Kidney capillary endothelial cell (primary cell): ENCODE results near the gene IPO13.

Experiments used
- DNase-seq: peaks from one replicate; pipeline ENCODE4 v3.0.0-alpha.2; 2018; ENCODE audit warnings: low spot score

The IPO13 gene

DNA sequence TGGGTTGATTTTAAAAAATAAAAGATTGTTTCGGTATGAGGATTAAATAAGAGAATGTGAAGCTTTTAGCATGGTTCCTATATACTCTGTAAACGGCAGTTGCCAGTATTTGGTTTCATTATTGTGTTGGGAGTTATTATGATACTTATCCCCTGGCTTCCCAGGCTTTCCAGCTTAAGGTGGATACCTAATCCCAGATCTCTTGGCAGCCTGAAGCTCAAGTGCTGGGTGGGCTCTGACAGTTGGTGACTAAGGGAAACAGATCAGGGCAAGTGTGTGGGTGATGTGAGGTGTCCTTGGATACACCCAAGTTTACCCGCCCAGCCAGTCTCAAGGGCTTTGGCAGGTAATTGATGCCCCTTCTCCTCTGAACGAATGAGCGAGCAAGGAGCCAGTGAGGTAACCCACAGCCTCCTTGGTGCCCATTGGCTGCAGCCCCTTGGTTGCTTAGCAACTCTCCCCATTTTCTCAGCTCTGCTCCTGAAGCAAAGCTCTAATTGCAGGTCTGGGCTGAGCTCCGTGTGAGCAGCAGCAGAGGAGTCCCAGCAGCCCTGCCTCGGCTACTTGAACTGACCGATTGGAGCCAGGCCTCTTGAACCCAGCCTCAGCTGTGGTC is 6.1 kb downstream of the IPO13 start:
- DNase-seq = no peak

DNA sequence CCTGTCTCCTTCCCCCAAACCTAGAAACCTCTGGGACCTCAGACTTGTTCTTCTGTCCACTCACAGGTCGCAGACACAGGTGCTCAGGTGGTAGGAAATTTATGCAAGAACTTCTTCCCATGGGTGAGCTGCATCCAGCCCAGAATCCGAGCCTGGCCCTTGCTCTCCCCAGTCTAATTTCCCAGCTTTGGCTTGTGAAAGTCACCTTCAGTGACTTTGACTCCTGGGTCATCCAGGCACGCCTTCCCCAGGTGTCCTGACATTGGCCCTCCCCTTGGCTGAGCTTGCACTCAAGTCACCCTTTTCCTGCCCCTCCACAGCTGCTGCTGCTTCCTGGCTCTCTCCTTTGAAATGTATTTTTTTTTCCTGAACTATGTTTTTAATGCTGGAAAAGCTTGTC is 6.6 kb downstream of the IPO13 start:
- no peak for DNase-seq

DNA sequence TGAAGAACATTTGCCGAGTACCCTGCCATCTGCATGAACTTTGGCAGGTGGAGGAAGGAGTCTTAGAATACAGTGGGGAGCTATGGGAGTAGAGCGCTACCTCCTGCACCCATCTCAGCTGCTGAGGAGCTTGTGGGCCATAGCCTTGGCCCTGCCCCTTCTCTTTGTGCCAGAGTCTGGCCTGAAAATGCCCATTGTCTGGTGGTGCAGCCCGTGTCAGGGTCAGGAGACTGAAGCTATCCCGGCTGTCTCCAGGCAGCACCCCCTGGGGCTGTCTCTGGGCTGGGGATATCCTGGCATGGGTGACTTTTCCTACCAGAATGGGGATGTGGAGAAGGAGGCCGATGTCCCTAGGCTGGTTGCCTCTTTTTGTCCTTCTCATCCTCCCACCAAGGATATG is 7.3 kb downstream of the IPO13 start:
- DNase-seq = no peak

DNA sequence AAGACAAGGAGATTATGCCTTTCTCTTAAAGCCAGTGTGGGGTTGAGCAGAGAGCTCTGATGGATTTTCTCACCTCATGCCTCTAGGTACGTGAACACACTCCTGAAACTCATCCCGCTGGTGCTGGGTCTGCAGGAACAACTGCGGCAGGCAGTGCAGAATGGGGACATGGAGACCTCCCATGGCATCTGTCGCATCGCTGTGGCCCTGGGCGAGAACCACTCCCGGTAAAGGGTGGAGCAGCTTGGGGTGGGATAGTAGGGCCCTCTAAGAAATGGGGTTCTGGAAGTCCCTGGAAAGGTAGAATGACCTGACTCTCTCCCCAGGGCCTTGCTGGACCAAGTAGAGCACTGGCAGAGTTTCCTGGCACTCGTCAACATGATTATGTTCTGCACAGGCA is 9.5 kb downstream of the IPO13 start:
- DNase-seq = no peak

DNA sequence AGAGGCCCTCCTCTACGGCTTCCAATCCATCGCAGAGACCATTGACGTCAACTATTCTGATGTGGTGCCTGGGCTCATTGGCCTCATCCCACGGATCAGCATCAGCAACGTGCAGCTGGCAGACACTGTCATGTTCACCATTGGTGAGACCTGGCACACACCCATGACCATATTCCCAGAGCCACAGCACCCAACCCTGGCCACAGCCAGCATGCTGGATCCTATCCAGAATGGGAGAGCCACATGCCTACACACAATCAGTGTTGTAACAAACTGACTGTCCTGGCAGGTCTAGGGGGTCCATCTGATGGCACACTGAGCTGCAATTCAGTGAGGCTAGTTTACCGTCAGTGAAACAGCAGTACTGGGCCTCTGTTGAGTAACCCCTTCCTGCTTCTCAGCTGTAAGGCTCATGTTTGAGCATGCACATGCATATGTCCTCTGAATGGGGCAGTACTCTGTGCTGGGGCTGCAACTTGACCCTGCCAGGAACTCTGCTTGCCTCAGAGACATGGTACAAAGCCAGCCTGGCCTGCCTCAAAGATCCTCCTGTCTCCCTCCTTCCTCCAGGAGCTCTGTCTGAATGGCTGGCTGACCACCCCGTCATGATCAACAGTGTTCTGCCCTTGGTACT is 10.8 kb downstream of the IPO13 start:
- no peak for DNase-seq

DNA sequence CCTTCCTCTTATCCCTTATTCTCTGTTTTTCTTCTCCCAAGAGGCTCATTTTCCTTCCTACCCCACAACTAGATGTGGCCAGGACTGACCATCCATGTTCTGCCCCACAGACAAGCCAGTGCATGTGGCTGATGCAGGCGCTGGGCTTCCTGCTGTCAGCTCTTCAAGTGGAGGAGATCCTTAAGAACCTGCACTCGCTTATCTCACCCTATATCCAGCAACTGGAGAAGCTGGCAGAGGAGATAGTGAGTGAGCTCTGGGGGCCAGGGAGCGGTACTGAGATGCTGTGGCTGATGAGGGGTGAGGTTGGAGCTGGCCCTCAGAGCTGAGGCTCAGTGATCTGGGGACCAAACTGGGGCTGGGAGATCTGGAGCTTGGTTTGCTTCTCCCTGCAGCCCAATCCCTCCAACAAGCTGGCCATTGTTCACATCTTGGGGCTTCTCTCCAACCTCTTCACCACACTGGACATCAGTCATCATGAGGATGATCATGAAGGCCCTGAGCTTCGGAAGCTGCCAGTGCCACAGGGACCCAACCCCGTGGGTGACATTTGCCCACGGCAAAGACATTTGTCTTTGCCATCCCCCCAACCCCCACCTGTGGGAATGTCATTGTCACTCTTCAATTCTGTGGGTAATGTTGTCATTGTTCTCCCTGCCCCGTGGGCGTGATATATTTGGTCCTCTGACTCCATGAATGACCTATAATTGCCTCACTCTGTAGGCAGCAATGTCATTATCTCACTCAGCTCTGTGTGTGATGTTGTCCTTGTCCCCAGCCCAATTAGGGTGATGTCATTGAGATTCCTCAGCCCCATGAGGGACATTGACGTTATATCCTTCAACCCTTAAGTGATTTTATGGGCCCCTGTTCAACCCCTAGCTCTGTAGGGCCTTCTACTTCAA is 11.9 kb downstream of the IPO13 start:
- DNase-seq = no peak

DNA sequence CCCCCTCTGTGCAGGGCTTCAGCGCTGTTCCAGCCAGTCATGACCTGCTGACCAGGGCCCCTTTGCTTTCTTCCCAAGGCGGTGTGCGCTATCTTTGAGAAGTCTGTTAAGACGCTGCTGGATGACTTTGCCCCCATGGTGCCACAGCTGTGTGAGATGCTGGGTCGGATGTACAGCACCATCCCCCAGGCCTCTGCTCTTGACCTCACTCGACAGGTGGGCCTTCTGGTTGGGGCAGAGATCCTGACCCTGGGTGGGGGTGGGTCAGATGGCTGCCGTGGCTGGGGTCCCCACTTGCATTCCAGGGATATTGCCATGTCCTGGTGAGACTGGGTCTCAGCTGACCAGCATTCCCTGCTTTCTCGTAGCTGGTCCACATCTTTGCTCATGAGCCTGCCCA is 14.0 kb downstream of the IPO13 start:
- no peak for DNase-seq

DNA sequence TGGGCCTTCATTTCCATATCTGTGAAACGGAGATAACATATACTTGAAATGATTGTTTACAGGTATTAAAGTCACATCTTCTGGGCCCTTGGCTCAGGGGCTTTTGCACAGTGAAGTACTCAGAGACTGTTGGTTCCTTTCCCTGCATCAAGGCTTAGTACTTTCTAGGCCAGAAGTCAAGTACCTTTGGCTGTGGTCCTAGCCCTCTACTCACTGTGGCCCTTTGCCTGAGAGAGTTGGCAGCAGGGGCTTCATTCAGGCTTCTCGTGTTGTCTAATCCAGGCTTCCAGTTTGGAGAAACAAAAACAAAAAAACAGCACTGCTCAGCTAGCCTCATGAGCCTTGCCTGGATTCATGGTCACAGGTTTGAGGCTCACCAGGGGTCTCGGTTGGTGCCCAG is 14.9 kb downstream of the IPO13 start:
- no peak for DNase-seq

DNA sequence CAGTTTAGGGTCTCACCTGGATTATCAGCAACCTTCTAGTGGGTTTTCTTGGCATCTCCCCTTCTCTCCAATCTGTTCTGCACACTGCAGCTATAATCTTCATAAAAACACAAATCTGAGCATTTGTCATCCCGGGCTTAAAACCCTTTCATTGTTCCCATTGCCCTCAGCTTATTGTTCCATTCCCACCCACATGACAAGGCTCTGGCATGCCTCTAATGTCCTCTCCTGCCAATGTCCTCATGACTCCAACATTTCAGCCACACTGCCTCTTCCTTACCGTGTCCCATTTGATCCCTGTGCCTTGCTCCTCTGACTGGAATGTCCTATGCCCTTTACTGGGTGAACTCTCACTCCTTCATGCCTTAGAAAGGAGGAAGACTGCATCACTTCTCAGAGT is 15.6 kb downstream of the IPO13 start:
- DNase-seq = no peak

DNA sequence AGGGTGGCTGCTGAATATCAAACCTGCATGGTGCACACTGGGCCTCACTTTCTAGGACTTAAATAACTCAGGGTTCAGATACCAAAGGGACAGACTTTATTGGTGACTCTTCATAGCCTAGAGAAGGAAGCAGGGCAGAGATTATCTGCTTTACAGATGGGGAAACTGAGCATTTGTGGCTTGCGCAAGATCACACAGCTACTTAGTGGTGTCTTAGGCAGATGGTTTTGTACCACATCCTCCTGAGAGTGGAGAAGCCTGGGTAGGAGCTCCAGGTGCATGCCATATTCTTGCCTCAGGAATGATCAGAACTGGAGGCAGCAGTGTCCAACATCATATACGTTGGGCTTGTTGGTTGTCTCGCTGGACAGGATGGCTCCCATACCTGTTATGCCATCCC is 16.3 kb downstream of the IPO13 start:
- no peak for DNase-seq

DNA sequence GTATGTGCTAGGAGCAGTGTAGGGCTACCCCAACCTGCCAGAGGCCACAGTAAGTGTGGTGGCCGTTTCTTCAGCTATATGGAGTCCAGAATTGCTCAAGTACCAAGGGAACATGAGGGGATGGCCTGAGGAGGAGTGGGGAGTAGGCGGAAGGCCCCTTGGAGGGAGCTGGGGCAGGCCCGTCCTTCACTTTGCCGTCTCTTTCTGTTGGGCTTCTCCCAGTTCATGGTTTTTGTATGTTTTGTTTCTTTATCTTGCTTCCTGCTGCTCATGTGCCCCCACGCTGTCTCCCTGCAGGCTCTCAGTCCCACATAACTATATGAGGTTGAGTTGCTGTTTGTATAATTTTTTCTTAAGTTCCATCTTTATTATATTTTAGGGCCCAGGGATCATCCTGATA is 17.1 kb downstream of the IPO13 start:
- no peak for DNase-seq

DNA sequence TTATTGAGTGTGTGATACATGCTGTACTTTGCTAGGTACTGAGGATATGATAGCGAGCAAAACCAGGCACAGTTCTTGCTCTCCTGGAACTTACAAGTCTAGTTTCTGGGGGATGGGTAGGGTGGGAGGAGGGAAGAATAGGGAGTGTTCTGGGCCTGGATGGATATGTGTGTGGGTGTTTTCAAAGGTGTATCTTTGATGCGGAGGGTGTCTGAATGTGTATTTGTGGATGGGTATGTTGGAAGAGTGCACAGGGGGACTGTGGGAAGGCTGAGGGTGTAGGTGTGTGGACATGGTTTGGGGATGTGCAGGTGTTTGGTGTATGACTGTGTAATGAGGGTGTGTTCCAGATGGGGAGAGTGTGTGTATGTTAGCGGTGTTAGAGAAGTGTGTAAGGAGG is 18.6 kb downstream of the IPO13 start:
- DNase-seq = no peak

DNA sequence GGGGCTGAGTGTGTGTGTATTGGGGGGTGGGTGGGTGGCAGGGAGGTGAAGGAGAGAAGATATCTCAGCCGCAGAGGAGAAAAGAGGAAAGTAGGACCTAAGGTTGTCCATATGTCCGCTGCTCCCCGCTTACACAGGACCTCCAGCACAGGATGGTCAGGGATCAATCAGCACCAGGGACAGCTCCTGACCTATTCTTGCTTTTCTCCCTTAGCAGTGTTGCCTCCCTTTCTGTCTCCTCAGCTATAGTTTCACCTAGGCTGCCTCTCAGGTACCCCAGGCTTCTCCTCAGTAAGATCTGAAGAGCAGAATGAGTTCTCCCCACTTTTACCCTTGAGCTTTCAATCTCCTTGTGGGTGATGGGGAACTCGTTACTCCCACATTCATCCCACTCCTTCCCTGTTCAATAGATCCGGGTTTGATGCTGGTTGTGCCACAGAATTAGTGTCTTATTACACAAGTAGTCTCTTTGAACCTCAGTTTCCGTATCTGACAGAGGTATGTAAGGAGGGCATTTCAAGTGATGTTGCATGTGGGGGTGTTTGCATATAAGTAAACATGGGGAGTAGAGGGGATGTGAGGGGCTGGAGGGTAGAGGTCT is 21.7 kb downstream of the IPO13 start:
- DNase-seq = no peak

DNA sequence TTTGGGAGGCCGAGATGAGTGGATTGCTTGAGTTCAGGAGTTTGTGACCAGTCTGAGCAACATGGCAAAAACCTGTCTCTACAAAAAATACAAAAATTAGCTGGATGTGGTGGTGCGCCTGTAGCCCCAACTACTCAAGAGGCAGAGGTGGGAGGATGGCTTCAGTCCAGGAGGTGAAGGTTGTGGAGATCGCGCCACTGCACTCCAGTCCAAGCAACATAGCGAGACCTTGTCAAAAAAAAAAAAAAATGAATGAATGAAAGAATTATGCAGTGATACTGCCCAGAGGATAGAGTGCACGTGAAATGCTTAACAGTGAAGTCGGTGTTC is 22.6 kb downstream of the IPO13 start:
- no peak for DNase-seq

DNA sequence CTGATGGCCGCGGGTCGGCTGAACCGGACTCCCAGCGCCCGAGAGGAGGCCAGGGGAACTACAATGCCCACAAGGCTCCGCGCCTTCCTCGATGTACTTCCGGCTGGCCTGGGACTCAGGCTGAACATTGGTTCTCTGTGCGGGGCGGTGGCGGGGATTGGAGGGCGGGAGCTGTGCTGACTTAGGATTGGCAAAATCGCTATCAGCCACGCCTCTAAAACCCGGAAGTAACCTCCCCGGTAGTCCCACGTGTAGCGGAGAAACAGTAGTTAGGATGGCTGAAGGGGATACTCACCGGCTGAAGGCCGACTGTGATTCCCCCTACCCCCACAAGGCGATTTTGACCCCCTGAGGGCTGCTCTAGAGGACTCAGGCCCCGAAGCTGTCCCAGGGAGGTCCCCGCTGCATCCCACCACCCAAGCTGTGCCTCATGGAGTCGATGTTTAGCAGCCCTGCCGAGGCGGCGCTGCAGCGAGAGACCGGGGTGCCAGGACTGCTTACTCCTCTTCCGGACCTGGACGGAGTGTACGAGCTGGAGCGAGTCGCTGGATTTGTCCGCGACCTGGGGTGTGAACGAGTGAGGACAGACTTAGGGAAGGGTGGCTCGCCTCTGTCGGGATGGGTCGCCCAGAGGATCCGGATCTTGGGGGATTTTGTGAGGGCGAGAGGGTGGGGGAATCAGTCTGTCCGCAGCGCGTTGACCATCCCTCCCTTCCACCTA is 23.2 kb downstream of the IPO13 start, which contains the start of gene DPH2:
TSS of gene DPH2 (plus strand) at position 265 of the 721 bp plus-strand sequence. CDS start at position 431, 166 bp downstream.
- peak; percentile 97 for DNase-seq

DNA sequence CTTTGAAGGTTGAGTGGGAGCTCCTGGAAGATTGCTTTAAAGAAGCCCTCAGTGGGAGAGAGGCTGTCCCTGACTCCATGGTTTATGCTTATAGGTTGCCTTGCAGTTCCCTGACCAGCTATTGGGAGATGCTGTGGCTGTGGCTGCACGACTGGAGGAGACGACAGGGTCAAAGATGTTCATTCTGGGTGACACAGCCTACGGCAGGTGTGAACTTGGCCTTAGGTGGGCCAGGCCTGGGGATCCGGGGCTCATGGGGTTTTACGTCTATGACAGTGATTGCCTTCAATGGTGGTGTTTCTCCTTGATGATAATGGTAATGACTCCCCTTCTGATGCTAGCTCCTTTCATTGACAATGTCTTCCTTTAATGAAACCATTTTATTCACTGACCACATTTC is 23.8 kb downstream of the IPO13 start:
- DNase-seq = no peak

DNA sequence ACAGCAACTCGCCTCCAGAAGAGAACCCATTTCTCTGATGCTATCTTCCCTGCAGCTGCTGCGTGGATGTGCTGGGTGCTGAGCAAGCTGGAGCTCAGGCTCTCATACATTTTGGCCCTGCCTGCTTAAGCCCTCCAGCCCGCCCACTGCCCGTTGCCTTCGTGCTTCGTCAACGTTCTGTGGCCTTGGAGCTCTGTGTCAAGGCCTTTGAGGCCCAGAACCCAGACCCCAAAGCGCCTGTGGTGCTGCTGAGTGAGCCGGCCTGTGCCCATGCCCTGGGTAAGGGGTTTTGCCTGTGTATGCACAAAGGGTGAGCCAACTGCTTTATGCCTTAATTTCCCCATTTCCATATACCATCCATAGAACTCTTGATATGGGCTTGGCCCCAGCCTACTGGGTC is 24.2 kb downstream of the IPO13 start:
- no peak for DNase-seq

DNA sequence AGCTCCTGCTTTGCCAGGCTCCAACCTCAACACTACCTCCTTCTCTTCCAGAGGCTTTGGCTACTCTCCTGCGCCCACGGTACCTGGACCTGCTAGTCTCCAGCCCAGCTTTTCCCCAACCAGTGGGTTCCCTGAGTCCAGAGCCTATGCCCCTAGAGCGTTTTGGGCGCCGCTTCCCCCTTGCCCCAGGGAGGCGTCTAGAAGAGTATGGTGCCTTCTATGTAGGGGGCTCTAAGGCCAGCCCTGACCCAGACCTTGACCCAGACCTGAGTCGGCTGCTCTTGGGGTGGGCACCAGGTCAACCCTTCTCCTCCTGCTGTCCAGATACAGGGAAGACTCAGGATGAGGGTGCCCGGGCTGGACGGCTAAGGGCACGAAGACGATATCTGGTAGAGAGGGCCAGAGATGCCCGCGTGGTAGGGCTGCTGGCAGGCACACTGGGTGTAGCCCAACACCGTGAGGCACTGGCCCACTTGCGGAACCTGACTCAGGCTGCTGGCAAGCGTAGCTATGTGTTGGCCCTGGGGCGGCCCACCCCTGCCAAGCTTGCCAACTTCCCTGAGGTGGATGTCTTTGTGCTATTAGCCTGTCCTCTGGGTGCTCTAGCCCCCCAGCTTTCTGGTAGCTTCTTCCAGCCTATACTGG is 24.7 kb downstream of the IPO13 start:
- DNase-seq = no peak

DNA sequence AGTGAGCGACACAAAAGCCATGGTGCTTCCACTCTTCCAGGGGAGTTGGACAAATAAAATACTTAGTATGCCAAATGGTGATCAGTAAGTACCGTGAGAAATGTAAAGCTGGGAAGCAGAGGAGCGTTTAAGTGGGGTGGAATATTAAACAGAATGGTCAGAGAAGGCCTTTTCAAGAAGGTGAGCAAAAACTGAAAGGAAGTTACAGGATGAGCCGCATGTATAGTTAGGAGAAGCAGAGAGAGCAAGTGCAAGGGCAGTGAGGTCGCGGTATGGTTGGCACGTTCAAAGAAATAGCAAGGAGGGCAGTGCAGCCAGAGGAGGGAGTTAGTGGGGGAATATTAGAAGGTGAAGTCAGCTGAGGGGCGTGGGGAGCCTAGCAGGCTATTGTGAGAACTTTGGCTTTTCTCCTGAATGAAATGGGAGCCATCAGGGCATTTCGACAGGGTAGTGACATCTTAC is 27.3 kb downstream of the IPO13 start:
- DNase-seq = no peak

DNA sequence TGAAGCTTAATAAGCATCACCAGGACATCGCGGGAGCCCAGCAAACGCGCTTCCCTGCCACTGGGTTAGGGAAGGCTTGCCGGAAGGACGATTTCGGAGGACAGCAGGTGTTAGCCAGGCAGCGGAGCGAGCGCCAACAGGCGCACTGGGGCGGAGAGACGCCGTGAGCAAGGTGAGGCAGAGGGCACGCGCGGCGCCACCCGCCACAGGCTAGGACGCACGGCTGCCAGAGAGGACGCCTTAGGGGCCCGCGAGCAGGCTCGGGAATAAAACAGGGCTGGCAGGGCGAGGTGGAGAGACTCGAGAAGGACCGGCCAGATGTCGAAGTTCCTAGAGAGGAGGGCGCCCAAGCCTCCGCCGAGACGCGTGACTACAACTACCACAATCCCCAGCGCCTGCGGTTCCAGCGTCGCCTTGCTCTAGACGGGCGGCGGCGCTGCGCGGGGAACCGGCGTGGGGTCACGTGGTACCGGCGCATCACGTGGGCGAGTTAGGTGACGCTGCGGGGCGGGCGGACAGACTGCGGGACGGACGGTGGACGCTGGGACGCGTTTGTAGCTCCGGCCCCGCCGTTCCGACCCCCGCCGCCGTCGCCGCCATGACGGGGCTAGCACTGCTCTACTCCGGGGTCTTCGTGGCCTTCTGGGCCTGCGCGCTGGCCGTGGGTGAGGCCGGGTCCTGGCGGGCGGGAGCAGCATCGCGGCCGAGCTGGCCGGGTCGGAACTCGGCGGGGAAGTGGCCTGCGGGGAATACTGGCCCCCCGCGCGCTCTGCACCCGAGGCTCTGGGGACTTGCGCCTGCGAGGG is 27.9 kb downstream of the IPO13 start, which contains the start of gene ATP6V0B:
TSS of gene ATP6V0B (plus strand) at position 518 of the 806 bp plus-strand sequence. CDS start at position 599, 81 bp downstream.
- peak; percentile 85 for DNase-seq
